Neural crest cell (in vitro differentiated cells): Measurements from ENCODE around the gene C1orf105. TPM values are rescaled to one million over a fixed set of nuclear protein-coding genes. Genes with fewer than 3 reads are reported as not detected.

Experiments used
- DNase-seq: peaks from one replicate; pipeline ENCODE4 v3.0.0; 2021; ENCODE audit warnings: low read depth, mixed read lengths, low spot score
- H3K27ac Mint-ChIP-seq: one replicate; pipeline ENCODE4 v1.8.0; 2021; ENCODE audit warnings: mild to moderate bottlenecking, mixed read lengths; ENCODE audit not compliant: unreplicated experiment
- H3K27me3 Mint-ChIP-seq: 2 replicates; pipeline ENCODE4 v1.8.0; 2021; ENCODE audit warnings: low read depth, mild to moderate bottlenecking, mixed read lengths
- H3K36me3 Mint-ChIP-seq: 2 replicates; pipeline ENCODE4 v1.8.0; 2021; ENCODE audit warnings: low read depth, mild to moderate bottlenecking, mixed read lengths
- H3K4me1 Mint-ChIP-seq: 2 replicates; pipeline ENCODE4 v1.8.0; 2021; ENCODE audit warnings: mixed read lengths
- H3K4me3 Mint-ChIP-seq: one replicate; pipeline ENCODE4 v1.8.0; 2021; ENCODE audit warnings: mild to moderate bottlenecking, mixed read lengths
- H3K9me3 Mint-ChIP-seq: 2 replicates; pipeline ENCODE4 v1.8.0; 2021; ENCODE audit warnings: mixed read lengths
- CTCF ChIP-seq: fragments of 200-600 bp; sonication (generic); conservative IDR thresholded peaks from 2 replicates; pipeline ENCODE4 v1.5.0; 2021; ENCODE audit warnings: antibody characterized with exemption, mild to moderate bottlenecking
- total RNA-seq: library from RNA; stranded (reverse); gene quantifications from 2 replicates; pipeline ENCODE4 v1.2.1, GENCODE V29; 2021

C1orf105 gene
- total RNA-seq, 1 donor from 2014 or later: not detected

GRCh38 chr1:172485626-172486025, 65.1 kb downstream of the C1orf105 start:
- Mint-ChIP-seq H3K4me3 (no peak overlapping the region), H3K36me3 (no peaks in the 10 kb centered on the region), H3K9me3 (no peaks in the 10 kb centered on the region), H3K4me1 (no peaks in the 10 kb centered on the region), H3K27ac (no peak overlapping the region), H3K27me3 (peaks cover 11% of the 10 kb centered on the region)
- DNase-seq: no peak
- no peak for TF ChIP-seq CTCF

DNA sequence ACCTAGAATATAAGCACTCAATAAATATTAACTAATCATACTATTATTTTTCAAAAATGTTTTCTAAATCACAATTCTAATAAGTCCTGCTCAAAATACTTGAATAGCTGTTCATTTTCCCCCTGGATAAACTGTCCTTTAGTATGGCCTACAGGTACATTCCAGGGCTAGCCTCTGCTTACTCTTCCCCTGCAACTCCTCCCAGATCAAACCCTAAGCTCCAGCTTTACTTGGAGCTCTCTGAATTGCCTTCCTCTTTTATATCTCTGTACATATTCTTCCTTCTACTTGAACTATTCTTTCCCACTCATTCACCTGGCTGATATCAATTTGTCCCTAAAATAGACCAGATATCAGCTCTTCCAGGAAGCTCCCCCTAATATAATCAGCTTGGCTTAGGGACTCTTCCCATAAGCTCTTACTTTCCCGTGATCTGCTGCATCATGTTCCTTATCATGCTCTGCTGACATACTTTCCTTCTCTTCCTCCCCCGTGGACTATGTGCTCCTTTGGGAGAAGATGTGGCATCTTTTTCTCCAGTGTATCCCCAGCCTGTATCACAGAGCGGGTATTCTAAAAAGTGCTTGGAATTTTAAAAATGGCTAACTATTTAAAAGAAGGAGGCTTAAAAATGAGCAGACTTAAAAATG, 66.4 kb downstream of the C1orf105 start:
- no peaks in the 10 kb centered on the region for H3K36me3 Mint-ChIP-seq
- no peaks in the 10 kb centered on the region for H3K4me1 Mint-ChIP-seq
- no peaks in the 10 kb centered on the region for H3K9me3 Mint-ChIP-seq
- no peak overlapping the region for H3K27ac Mint-ChIP-seq
- peaks cover 9% of the 10 kb centered on the region for H3K27me3 Mint-ChIP-seq
- no peak overlapping the region for H3K4me3 Mint-ChIP-seq
- DNase-seq: no peak
- no peak for TF ChIP-seq CTCF

GRCh38 chr1:172487550-172487949, 67.1 kb downstream of the C1orf105 start:
- no peaks in the 10 kb centered on the region for H3K4me1 Mint-ChIP-seq
- H3K9me3 Mint-ChIP-seq: no peaks in the 10 kb centered on the region
- H3K36me3 Mint-ChIP-seq: no peaks in the 10 kb centered on the region
- H3K4me3 Mint-ChIP-seq: no peak overlapping the region
- TF ChIP-seq CTCF: no peak
- H3K27ac Mint-ChIP-seq: no peak overlapping the region
- H3K27me3 Mint-ChIP-seq: peaks cover 7% of the 10 kb centered on the region
- no peak for DNase-seq

GRCh38 chr1:172488393-172488792, 67.9 kb downstream of the C1orf105 start:
- DNase-seq: no peak
- H3K9me3 Mint-ChIP-seq: no peaks in the 10 kb centered on the region
- no peaks in the 10 kb centered on the region for H3K4me1 Mint-ChIP-seq
- H3K27ac Mint-ChIP-seq: no peak overlapping the region
- no peaks in the 10 kb centered on the region for H3K36me3 Mint-ChIP-seq
- peaks cover 7% of the 10 kb centered on the region for H3K27me3 Mint-ChIP-seq
- no peak for TF ChIP-seq CTCF
- no peak overlapping the region for H3K4me3 Mint-ChIP-seq

DNA sequence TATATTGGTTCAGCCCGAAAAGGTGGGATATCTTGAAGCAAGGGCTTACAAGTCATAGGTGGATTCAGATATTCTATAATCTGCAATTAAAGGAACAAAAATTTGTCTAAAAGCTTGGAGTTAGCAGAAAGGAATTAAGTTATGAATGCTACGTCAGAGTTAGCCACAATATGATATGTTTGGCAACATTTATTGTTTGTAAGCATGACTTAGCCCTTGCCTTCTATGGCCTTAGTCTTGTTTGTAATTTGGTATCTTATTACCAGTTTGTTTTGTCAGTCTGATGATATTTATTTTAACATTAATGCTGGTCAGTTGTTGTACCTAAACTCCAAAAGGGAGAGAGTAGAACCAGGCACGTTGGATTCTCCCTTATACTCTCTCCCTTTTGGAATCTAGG, 69.4 kb downstream of the C1orf105 start:
- H3K9me3 Mint-ChIP-seq: no peaks in the 10 kb centered on the region
- H3K36me3 Mint-ChIP-seq: no peaks in the 10 kb centered on the region
- H3K4me1 Mint-ChIP-seq: no peaks in the 10 kb centered on the region
- peaks cover 4% of the 10 kb centered on the region for H3K27me3 Mint-ChIP-seq
- H3K27ac Mint-ChIP-seq: no peak overlapping the region
- DNase-seq: no peak
- no peak overlapping the region for H3K4me3 Mint-ChIP-seq
- no peak for TF ChIP-seq CTCF

DNA sequence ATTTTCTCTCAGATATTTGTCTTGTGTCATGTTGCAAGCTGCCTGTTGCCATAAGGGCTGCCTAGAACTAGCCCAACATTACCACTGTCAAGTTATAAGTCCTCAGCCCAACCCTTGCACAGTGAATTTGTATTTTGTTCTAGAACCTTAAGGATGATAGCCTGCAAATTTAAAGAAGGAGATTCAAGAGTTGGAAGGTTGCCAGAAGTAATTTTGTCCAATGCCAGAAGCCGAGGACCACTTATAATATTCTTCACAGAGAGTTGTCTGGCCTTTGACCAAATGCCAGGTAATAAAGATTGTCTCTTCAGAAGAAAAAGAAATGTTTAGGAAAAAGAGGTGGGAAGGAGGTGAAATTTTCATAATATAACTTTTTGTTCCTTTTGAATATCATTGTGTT, 71.9 kb downstream of the C1orf105 start:
- Mint-ChIP-seq H3K36me3 (no peaks in the 10 kb centered on the region), H3K9me3 (no peaks in the 10 kb centered on the region), H3K27me3 (no peaks in the 10 kb centered on the region), H3K4me3 (no peak overlapping the region), H3K27ac (no peak overlapping the region), H3K4me1 (peaks cover 12% of the 10 kb centered on the region)
- DNase-seq: no peak
- no peak for TF ChIP-seq CTCF
